ENCODE measurements around the gene HMGB2. TPM values are rescaled to one million over a fixed set of nuclear protein-coding genes. Genes with fewer than 3 reads are reported as not detected.

HMGB2 gene
- total and polyA plus RNA-seq, 12 donors = 7.5 to 83.1 (median 24.7) TPM

DNA sequence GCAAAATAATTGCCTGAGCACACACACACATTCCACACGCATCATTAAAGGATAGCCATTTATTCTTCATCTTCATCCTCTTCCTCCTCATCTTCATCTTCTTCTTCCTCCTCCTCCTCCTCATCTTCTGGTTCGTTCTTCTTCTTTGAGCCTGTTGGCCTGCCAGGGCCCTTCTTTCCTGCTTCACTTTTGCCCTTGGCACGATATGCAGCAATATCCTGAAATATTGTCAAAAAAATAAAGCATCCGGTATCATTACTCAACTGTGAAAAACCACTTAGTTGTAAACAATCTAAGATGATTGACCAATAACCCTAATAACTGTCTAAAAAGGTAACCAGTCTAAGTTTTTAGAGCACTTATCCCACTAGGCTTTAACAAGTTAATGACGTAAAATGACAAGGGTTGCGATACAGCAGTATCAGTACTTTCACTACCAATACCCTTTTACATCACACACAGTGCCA, 2.1 kb downstream of the HMGB2 start:
- H3K4me1 ChIP-seq (replicated peaks in 1 of 2) = peaks cover 0 to 15% of the 10 kb centered on the region in 2 donors
- peak overlapping the region in 1 of 4 donors; percentile 76 for H3K4me3 ChIP-seq
- H3K27me3 ChIP-seq = no peaks in the 10 kb centered on the region
- H3K36me3 ChIP-seq (replicated peaks in 1 of 2) = no peaks in the 10 kb centered on the region
- no peaks in the 10 kb centered on the region for H3K9me3 ChIP-seq (replicated peaks in 1 of 3)
- TF ChIP-seq POLR2A (IDR thresholded peaks at IDR 0.05) = no peak
- TF ChIP-seq, protein P1, sequence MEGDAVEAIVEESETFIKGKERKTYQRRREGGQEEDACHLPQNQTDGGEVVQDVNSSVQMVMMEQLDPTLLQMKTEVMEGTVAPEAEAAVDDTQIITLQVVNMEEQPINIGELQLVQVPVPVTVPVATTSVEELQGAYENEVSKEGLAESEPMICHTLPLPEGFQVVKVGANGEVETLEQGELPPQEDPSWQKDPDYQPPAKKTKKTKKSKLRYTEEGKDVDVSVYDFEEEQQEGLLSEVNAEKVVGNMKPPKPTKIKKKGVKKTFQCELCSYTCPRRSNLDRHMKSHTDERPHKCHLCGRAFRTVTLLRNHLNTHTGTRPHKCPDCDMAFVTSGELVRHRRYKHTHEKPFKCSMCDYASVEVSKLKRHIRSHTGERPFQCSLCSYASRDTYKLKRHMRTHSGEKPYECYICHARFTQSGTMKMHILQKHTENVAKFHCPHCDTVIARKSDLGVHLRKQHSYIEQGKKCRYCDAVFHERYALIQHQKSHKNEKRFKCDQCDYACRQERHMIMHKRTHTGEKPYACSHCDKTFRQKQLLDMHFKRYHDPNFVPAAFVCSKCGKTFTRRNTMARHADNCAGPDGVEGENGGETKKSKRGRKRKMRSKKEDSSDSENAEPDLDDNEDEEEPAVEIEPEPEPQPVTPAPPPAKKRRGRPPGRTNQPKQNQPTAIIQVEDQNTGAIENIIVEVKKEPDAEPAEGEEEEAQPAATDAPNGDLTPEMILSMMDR (IDR thresholded peaks at IDR 0.05) = no peak
- H3K27ac ChIP-seq = peak overlapping the region in 1 of 5 donors; percentile 100
- WGBS, 4 donors = 55 to 63% (median 58%) methylated on average over 6 of the region's 6 CpGs
- intact Hi-C loops (cut with DNase I) = loop anchor here in 1 of 2 donors (5.0 kb wide), 1 partner anchor 40 kb away; the partner anchor contains the start of gene SAP30
- no peak for DNase-seq

DNA sequence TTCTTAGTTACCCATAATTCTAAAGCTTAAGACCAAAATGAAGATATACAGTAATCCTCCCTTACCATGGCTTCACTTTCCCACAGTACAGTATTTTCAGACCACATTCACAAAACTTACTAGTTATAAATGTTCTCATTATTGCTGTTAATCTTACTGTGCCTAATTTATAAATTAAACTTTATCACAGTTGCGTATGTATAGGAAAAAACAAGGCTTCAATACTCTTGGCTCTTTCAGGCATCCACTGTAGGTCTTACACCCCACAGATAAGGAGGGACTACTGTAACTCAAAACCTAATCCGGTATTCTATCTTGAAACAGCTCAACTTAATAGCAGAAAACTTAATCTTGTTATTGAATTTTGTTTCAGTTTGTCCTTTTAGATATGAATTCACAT, 3.6 kb downstream of the HMGB2 start:
- H3K4me3 ChIP-seq = no peak overlapping the region
- H3K9me3 ChIP-seq (replicated peaks in 1 of 3) = no peaks in the 10 kb centered on the region
- H3K4me1 ChIP-seq (replicated peaks in 1 of 2) = peaks cover 0 to 14% of the 10 kb centered on the region in 2 donors
- H3K27ac ChIP-seq = no peak overlapping the region
- intact Hi-C loops (cut with DNase I) = loop anchor here in 1 of 2 donors (5.0 kb wide), 1 partner anchor 42 kb away; the partner anchor contains the start of gene SAP30
- 89 to 93% (median 92%) methylated on average over 2 of the region's 2 CpGs for WGBS, 4 donors
- TF ChIP-seq, protein P1 (IDR thresholded peaks at IDR 0.05) = no peak
- TF ChIP-seq POLR2A (IDR thresholded peaks at IDR 0.05) = no peak
- no peaks in the 10 kb centered on the region for H3K27me3 ChIP-seq
- no peak for DNase-seq
- H3K36me3 ChIP-seq (replicated peaks in 1 of 2) = no peaks in the 10 kb centered on the region

DNA sequence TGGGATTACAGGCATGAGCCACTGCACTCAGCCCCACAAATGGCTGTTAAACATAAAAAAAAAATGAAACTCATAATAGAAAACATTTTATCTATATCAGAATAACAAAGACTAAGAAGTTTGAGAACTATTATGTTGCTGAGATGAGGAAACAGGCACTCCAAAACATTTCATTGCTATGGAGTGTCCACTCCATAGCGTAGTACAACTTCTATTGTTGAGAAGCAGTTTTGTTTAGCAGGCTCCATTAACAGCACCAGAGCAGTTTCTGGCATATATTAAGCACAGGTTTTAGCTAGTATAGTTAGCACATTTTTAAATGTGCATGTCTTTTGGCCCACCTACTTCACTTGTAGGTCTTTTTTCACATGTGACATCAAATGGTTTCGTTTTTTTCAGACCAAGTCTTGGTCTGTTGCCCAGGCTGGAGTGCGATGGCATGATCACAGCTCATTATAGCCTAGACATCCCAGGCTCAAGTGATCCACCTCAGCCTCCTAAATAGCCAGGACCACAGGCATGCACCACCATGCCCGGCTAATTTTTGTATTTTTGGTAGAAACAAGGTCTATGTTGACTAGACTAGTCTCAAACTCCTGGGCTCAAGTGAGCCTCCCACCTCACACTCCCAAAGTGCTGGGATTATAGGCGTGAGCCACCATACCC, 5.8 kb downstream of the HMGB2 start:
- peaks cover 0 to 4% (median 0%) of the 10 kb centered on the region in 3 donors for H3K9me3 ChIP-seq (replicated peaks in 1 of 3)
- DNase-seq = no peak
- no peak overlapping the region for H3K4me3 ChIP-seq
- TF ChIP-seq POLR2A (IDR thresholded peaks at IDR 0.05) = no peak
- TF ChIP-seq, protein P1 (IDR thresholded peaks at IDR 0.05) = no peak
- intact Hi-C loops (cut with DNase I) = no loop called here
- WGBS, 4 donors = 93 to 97% (median 95%) methylated on average over 5 of the region's 5 CpGs
- H3K27me3 ChIP-seq = no peaks in the 10 kb centered on the region
- peaks cover 0 to 10% of the 10 kb centered on the region in 2 donors for H3K4me1 ChIP-seq (replicated peaks in 1 of 2)
- H3K36me3 ChIP-seq (replicated peaks in 1 of 2) = no peaks in the 10 kb centered on the region
- no peak overlapping the region for H3K27ac ChIP-seq

DNA sequence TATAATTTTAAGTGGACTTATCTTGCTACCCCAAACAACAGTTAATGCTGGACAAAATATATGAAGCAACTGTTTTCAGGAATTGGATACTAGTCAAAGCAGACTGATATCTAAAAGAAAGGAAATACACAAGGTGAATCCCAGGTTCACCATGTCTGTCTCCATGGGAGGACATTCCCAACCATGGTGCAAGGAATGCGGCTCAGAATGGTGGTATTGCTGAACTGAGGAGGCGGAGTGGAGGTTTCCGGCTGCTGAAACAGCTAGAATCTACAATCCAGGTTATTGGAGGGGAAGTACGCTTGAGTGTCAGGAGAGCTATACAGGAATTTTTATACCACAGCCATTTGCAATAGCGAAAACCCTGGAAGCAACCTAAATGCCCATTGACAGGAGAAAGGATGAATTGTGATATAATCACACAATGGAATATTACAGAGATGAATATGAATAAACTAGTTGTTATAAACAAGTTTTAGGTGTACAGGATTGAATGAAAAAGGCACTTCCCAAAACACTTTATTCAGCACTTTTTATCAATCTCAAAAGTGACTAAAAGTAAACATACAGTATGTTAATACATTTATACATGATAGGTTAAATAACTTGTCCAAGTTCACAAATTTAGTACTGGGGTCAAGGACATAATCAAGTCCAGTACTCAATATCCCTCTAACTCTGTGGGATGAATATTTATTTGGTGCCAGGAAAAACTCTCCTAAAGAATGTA, 9.0 kb downstream of the HMGB2 start:
- H3K27me3 ChIP-seq = no peaks in the 10 kb centered on the region
- intact Hi-C loops (cut with DNase I) = no loop called here
- 94 to 98% (median 95%) methylated on average over 5 of the region's 5 CpGs for WGBS, 4 donors
- no peak overlapping the region for H3K4me3 ChIP-seq
- H3K36me3 ChIP-seq (replicated peaks in 1 of 2) = no peaks in the 10 kb centered on the region
- no peak overlapping the region for H3K27ac ChIP-seq
- TF ChIP-seq, protein P1 (IDR thresholded peaks at IDR 0.05) = no peak
- TF ChIP-seq POLR2A (IDR thresholded peaks at IDR 0.05) = no peak
- H3K9me3 ChIP-seq (replicated peaks in 1 of 3) = peaks cover 0 to 8% (median 0%) of the 10 kb centered on the region in 3 donors
- H3K4me1 ChIP-seq (replicated peaks in 1 of 2) = no peaks in the 10 kb centered on the region
- no peak for DNase-seq
